Right lobe of liver (tissue), 4 donors: Measurements from ENCODE around the gene GCA.

ENCODE experiments used
- POLR2A ChIP-seq: fragments of 450-650 bp; IDR thresholded peaks from one replicate; pipeline ENCODE4 v1.6.1; 2017; ENCODE audit warnings: antibody characterized with exemption, mild to moderate bottlenecking
- TF ChIP-seq, protein P1 (sequence below), 4 donors: fragments of 200-600 bp in 3 of 4; fragments of 450-650 bp in 1 of 4; IDR thresholded peaks; one replicate each; pipeline versions ENCODE4 v1.5.1 to v1.8.0; 2016 to 2022; ENCODE audit warnings: antibody characterized with exemption in 4 of 4, mild to moderate bottlenecking in 2 of 4
- donor health status: DM: no; HTN: no; CAD: no.
- donor health status: DM: no; HTN: no; CAD: no.
- donor health status: DM: no; HTN: yes; CAD: no.

DNA sequence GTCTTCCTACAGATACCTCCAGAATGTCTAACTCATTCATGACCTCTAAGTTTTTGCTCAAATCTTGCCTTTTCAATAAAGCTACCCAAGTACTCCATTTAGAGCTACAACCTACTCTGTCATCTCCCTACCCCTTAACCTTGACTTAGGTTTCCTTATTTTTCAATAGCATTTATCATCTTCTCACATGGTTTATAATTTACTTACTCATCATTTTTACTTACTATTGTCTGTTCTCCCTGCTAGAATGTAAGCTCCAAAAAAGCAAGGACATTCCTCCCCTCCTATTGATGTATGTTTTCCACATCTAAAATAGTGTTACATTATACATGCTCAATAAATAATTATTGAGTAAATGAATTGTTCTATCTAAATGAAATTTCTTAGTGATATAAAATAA is 3.1 kb upstream of the GCA start:
- TF ChIP-seq, protein P1, sequence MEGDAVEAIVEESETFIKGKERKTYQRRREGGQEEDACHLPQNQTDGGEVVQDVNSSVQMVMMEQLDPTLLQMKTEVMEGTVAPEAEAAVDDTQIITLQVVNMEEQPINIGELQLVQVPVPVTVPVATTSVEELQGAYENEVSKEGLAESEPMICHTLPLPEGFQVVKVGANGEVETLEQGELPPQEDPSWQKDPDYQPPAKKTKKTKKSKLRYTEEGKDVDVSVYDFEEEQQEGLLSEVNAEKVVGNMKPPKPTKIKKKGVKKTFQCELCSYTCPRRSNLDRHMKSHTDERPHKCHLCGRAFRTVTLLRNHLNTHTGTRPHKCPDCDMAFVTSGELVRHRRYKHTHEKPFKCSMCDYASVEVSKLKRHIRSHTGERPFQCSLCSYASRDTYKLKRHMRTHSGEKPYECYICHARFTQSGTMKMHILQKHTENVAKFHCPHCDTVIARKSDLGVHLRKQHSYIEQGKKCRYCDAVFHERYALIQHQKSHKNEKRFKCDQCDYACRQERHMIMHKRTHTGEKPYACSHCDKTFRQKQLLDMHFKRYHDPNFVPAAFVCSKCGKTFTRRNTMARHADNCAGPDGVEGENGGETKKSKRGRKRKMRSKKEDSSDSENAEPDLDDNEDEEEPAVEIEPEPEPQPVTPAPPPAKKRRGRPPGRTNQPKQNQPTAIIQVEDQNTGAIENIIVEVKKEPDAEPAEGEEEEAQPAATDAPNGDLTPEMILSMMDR (IDR thresholded peaks at IDR 0.05): no peak
- no peak for TF ChIP-seq POLR2A
